ENCODE measurements around the gene GSK3B.
"Not testable (repeated sequence)": the region's sequence is repeated elsewhere in the genome, so short reads cannot be mapped to it uniquely, and the experiment has no call there.

GSK3B gene

GRCh38 chr3:119924111-119925094 is 169.8 kb downstream of the GSK3B start:
- no peak for DNase-seq

GRCh38 chr3:119918992-119919933 is 175.0 kb downstream of the GSK3B start:
- no peak for DNase-seq

- no peak for DNase-seq
These were observed 181.2 kb downstream of the GSK3B start for GRCh38 chr3:119913021-119913420.

DNA sequence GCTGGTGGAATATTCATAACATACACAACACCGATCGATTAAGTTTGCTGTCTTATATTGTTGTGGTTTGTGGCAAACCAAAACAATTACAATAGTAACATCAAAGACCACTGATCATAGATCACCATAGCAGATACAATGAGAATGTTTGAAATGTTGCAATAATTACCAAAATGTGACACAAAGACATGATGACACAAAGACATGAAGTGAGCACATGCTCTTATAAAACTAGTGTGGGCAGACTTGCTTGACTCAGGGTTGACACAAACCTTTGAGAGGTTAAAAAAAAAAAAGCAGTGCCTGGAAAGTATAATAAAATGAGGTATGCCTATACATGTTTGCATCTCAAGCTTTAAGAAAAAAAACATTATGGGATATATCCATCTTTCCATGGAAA is 182.0 kb downstream of the GSK3B start:
- no peak for DNase-seq

DNA sequence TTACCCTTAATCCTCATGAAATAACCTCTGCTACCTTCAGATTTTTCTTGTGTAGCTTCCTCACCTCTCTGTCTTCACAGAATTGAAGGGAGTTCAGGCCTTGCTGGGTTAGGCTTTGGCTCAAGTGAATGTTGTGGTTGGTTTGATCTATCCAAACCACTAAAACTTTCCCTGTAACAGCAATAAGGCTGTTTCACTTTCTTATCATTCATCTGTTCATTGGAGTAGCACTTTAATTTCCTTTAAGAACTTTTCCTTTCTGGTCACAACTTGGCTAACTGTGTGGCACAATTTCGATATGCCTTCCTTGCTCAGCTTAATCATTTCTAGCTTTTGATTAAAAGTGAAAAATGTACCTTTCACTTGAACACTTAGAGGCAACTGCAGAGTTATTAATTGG is 182.5 kb downstream of the GSK3B start:
- no peak for DNase-seq

DNA sequence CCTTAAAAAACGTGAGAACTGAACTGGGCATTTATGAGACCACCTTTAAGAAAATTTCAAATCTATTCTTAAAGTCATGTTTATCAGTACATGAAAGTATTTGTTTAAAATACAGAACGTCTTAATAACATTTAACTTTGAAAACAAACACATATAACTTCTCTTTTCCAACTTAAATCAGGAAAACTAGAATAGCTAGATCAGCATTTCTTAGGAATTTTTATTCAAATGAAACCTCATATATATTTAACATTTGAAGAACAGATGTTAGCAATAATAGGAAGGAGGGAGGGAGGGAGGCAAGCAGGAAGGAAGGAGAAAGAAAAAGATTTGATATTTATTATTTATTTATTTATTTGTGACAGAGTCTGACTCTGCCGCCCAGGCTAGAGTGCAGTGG is 192.2 kb downstream of the GSK3B start:
- DNase-seq, result no peak

DNA sequence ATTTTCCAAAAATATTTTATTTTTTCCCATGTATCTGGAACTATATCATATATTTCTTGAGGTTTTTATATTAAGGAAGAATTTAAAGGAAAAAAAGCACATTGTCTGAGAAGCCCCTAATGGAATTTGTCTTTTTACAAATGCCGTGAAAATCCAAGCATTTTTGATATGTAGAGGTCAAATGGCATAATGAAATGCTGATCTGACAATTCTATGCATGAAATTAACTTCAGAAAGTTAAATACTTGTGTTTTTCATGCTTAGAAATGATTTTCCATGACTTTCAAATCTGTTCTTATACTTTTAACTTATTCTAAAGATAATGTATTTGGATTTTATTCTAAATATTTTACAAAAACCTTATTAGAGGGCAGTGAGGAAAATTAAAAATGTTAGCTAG is 193.1 kb downstream of the GSK3B start:
- DNase-seq, result no peak

DNA sequence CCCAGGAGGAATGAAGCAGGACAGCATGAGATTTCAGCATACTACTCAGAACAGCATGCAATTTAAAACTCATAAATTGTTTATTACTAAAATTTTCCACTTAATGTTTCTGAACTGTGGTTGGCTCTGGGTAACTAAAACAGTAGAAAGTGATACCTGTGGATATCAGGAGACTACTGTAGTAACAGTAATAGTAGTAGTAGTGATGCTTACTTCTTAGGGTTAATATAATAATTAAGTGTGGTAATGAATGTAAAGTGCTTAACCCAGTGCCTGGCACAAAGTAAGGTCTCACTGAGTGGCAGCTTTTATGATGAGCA is 195.1 kb downstream of the GSK3B start:
- no peak for DNase-seq

DNA sequence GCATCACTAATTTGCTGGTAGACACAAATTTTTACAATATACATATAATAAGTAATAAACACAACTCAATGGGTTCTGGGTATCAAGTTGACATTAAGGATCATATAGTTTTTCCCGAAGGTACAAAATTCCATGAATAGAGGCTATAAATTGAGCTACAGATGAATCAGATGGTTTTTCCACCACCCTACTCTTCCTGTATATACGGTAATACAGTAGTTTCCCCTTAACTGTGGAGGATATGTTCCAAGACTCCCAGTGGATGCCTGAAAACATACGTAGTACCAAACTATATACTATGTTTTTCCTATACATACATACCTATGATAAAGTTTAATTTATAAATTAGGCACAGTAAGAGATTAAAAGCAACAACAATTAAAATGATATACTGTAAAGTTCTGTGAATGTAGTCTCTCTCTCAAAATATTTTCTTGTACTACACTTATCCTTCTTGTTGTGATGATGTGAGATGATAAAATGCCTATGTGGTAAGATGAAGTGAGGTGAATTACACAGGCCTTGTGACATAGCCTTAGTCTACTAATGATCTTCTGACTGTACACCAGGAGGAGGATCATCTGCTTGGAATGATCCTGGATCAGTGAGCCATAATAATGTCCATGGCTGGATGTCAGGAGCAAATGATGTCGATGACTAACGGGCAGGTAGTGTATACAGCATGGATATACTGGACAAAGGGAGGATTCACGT is 195.6 kb downstream of the GSK3B start:
- DNase-seq, result no peak

DNA sequence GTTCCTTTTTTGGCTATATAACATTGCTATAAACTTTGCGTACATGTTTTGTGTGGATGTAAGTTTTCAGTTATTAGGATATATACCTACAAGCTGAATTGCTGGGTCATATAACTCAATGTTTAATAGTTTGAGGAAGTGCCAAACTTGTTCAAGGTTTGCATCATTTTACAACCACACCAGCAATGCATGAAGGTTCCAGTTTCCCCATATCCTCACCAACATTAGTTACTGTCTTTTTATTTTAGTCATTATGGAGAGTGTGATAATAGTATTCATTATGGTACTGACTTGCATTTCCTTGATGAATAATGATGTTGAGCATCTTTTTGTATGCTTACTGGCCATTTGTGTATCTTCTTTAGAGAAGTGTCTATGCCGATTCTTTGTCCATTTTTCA is 200.1 kb downstream of the GSK3B start:
- DNase-seq, result peak; percentile 34 to 52

GRCh38 chr3:119893769-119894168 is 200.5 kb downstream of the GSK3B start:
- DNase-seq, result no peak

DNA sequence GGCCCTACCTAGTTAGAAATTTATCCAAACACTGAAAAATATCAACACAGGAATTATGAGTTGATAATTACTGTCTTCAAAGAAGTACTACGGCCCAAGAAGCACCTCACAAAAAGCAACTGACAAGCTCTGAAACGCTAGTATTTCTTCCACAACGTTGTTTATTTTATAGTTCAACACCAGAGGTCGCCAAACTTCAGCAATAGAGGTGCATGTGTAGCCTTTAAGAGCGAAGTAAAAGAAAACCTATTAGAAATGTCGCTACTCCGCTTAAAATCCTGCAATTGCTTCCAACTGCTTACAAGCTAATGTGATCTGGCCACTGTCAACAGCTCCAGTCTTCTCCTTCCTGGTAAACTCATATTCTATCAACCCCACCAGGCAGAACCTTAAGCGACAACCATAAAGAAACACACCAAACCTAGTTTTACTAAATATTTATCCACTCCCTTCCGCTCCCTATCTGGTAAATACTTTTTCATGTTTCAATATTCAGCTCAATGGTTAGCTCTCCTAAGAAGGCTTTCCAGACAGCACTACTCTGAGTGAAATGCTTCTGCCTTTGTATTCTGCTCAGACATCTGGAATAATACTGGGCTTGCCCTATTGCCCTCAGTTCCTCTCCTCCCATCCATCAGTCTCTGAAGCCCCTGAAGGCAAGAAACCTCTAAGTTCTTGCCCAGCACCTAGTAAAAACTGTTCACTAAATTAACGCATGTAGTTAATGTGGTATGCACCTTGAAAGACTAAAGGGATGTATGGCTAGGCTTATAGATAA is 202.1 kb downstream of the GSK3B start:
- peak; percentile 76 to 85 for DNase-seq

DNA sequence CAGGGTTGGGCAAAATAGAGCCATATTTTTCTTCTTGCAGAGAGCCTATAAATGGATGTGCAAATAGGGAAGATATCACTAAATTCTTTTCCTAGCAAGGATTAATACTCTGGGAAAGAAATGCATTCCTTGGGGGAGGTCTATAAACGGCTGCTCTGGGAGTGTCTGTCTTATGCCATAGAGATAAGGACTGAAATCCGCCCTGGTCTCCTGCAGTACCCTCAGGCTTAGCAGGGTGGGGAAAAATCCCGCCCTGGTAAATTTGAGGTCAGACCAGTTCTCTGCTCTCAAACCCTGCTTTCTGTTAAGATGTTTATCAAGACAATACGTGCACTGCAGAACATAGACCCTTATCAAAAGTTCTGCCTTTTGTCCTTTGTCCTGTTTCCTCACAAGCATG is 205.6 kb downstream of the GSK3B start:
- not testable (repeated sequence) for DNase-seq

DNA sequence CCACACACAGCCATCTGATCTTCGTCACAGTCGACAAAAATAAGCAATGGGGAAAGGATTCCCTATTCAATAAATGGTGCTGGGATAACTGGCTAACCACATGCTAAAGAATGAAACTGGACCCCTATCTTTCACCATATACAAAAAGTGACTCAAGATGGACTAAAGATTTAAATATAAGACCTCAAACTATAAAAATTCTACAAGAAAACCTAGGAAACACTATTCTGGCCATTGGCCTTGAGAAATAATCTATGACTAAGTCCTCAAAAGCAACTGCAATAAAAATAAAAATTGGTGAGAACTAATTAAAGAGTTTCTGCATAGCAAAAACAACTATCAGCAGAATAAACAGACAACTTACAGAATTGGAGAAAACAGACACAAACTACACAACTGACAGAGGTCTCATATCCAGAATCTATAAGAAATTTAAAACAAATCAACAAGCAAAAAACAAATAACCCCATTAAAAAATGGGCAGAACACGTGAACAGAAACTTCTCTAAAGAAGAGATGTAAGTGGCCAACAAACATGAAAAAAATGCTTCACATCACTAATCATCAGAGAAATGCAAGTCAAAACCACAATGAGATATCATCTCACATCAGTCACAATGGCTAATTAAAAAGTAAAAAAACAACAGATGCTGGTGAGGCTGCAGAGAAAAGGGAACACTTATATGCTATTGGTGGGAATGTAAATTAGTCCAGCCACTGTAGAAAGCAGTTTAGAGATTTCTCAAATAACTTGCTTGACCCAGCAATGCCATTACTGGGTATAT is 208.3 kb downstream of the GSK3B start:
- DNase-seq, result no peak

DNA sequence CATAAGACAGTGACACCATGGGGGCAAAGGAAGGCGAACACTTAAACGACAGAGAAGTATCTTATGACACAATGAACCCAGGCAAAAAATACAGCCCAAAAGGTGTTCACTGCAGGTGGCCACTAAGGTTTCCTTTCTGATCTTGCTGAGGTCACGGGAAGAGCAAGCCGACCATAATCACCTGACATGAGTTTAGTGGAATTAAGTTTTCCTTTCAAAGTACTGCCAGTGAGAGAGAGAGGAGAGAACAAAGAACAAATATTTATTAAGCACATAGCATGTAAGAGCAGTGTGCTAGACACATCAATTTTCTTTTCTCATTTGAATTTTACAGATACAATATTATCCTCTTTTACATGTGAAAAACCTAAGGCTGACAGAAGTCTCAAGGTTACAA is 210.1 kb downstream of the GSK3B start:
- DNase-seq, result no peak

DNA sequence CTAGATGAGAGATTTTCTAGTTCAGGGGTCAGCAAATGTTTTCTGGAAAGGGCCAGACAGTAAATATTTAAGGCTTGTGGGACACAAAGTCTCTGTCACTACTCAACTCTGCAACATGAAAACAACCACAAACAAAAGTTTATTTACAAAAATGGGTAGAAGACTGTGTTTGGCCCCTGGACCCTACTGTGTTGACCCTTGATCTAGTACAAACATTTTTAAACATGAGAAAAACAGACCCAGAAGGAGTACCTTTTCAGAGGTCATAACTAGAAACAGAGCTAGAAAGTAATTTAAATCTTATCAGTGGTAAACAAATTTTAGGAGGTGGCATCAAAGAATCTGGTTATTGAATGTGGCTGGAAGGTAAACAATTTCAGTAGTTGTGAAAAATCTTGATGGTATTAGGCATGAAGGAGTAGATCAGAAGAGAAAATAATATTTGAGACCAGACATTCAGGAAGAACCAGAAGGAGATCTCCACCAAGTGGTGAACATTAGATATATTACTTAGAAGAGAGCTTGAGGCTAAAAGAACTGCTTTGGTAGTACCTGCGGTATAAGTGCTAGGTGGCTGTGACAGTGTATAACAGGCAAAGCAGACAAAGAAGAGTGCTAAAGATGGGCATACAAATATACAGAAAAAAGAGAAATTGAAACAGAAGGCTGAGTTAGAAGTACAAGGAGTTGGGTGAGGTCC is 210.6 kb downstream of the GSK3B start:
- DNase-seq, result peak; percentile 42 to 43

DNA sequence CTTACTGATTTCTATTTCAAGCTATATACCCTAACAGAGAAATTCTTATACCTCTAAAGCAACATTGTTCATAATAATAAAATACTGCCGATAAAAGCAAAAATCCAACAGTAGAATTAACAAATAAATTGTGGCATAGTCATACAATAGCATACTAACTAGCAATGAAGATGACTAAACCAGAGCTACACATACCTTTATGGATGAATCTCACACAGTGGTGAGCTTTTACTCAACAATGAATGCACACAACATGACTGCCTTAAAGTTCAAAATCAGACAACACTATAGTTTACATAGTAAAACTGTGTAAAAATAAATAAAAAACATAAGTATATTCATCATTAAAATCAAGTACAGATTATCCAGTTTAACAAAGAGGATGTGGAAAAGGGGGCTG is 213.3 kb downstream of the GSK3B start:
- no peak for DNase-seq

GRCh38 chr3:119873646-119874045 is 220.6 kb downstream of the GSK3B start:
- peak in 1 of 2 experiments; percentile 22 for DNase-seq

GRCh38 chr3:119872773-119873172 is 221.5 kb downstream of the GSK3B start:
- no peak for DNase-seq

GRCh38 chr3:119871571-119871970 is 222.7 kb downstream of the GSK3B start:
- no peak for DNase-seq

GRCh38 chr3:119870512-119870911 is 223.7 kb downstream of the GSK3B start:
- DNase-seq, result no peak

Measured in Kasumi-1 (cell line).